ENCODE results near the gene NRIP1. TPM values are rescaled to one million over a fixed set of nuclear protein-coding genes. Genes with fewer than 3 reads are reported as not detected.

The NRIP1 gene
- total and polyA plus RNA-seq, 2 of the 13 experiments (the other 11 are each of a cell fraction or from before 2014, with no cell fraction given), result 21.0 to 69.0 TPM

- WGBS (ENCODE audit: low lambda C conversion rate), result 76% methylated on average over 4 of the region's 4 CpGs
- Histone ChIP-seq H3K9me3 (ENCODE audit: low read length) (no peaks in the 10 kb centered on the region), H3K36me3 (replicated peaks in 1 of 2; ENCODE audit: control insufficient read depth in 1 of 2, insufficient read depth in 2 of 2, low read length in 2 of 2) (no peaks in the 10 kb centered on the region; a peak in 1 of 5 replicates), H3K9ac (ENCODE audit: insufficient read depth, low read depth, low read length) (no peak overlapping the region), H3K4me1 (ENCODE audit: insufficient read depth, low read length) (peaks cover 97% of the 10 kb centered on the region), H2AFZ (ENCODE audit: low read length) (no peak overlapping the region), H4K20me1 (ENCODE audit: insufficient read depth, low read length) (peaks cover 100% of the 10 kb centered on the region), H3K27ac (ENCODE audit: extremely low read length, insufficient read depth, low read length) (no peak overlapping the region), H3K27me3 (ENCODE audit: control insufficient read depth in 1 of 2, insufficient read depth in 2 of 2, low read length in 2 of 2) (no peaks in the 10 kb centered on the region; a peak in 1 of 5 replicates), H3K4me2 (ENCODE audit: low read depth, low read length) (peak overlapping the region; percentile 15; the same call in 1 of the 2 replicates), H3K4me3 (replicated peaks in 1 of 3; ENCODE audit: insufficient read depth in 1 of 3, low read depth in 2 of 3, low read length in 3 of 3) (no peak overlapping the region), H3K79me2 (ENCODE audit: insufficient read depth, low read length) (peaks cover 100% of the 10 kb centered on the region)
- in situ Hi-C loops (cut with HindIII; ENCODE audit: extremely low pct_ligation_motif_present, low pct_unique_long_range_greater_than_20kb) (no loop called here), intact Hi-C loops (cut with micrococcal nuclease; ENCODE audit: unreplicated experiment) (no loop called here)
- DNase-seq (ENCODE audit: low spot score) (no peak), ATAC-seq (no peak; the same call in 2 of the 3 replicates), FAIRE-seq (no peak)
- ChIA-PET POLR2A (interaction anchor here (2.6 kb wide), 1 partner anchor 11 kb away, joined by 11 read pairs; the partner anchor contains the start of gene NRIP1), CTCF (ENCODE audit: low intra/inter-chr PET ratio, low total read pairs) (no interaction called here)
- TF ChIP-seq RBM22 (optimal IDR thresholded peaks at IDR 0.05; ENCODE audit: low read length), result peak; percentile 64
- no peak for TF ChIP-seq ZNF326 (CRISPR knock-in tag; IDR thresholded peaks at IDR 0.05; ENCODE audit: borderline replicate concordance)
- no peak for TF ChIP-seq ARID3A (IDR thresholded peaks at IDR 0.05; ENCODE audit: low read depth, low read length)
- TF ChIP-seq KAT2B (IDR thresholded peaks at IDR 0.05; ENCODE audit: borderline replicate concordance, low read depth, low read length), result no peak
- BruUV-seq (replicated peaks), result no TSS peak
Observed at GRCh38 chr21:15054606-15055239, 10.1 kb downstream of the NRIP1 start.

GRCh38 chr21:15054089-15054488, 10.7 kb downstream of the NRIP1 start:
- Histone ChIP-seq H3K4me2 (ENCODE audit: low read depth, low read length) (peak overlapping the region; percentile 35; the same call in 1 of the 2 replicates), H3K36me3 (replicated peaks in 1 of 2; ENCODE audit: control insufficient read depth in 1 of 2, insufficient read depth in 2 of 2, low read length in 2 of 2) (no peaks in the 10 kb centered on the region; a peak in 1 of 5 replicates), H2AFZ (ENCODE audit: low read length) (no peak overlapping the region), H3K27me3 (ENCODE audit: control insufficient read depth in 1 of 2, insufficient read depth in 2 of 2, low read length in 2 of 2) (no peaks in the 10 kb centered on the region; a peak in 1 of 5 replicates), H3K4me1 (ENCODE audit: insufficient read depth, low read length) (peaks cover 91% of the 10 kb centered on the region), H3K79me2 (ENCODE audit: insufficient read depth, low read length) (peaks cover 100% of the 10 kb centered on the region), H4K20me1 (ENCODE audit: insufficient read depth, low read length) (peaks cover 100% of the 10 kb centered on the region), H3K27ac (ENCODE audit: extremely low read length, insufficient read depth, low read length) (no peak overlapping the region), H3K9me3 (ENCODE audit: low read length) (no peaks in the 10 kb centered on the region), H3K4me3 (replicated peaks in 1 of 3; ENCODE audit: insufficient read depth in 1 of 3, low read depth in 2 of 3, low read length in 3 of 3) (no peak overlapping the region), H3K9ac (ENCODE audit: insufficient read depth, low read depth, low read length) (no peak overlapping the region)
- no TSS peak for BruUV-seq (replicated peaks)
- ChIA-PET POLR2A (interaction anchor here (2.6 kb wide), 1 partner anchor 11 kb away, joined by 11 read pairs; the partner anchor contains the start of gene NRIP1), CTCF (ENCODE audit: low intra/inter-chr PET ratio, low total read pairs) (no interaction called here)
- DNase-seq (ENCODE audit: low spot score) (no peak), FAIRE-seq (no peak), ATAC-seq (no peak)
- intact Hi-C loops (cut with micrococcal nuclease; ENCODE audit: unreplicated experiment) (no loop called here), in situ Hi-C loops (cut with HindIII; ENCODE audit: extremely low pct_ligation_motif_present, low pct_unique_long_range_greater_than_20kb) (no loop called here)
- TF ChIP-seq ZSCAN22 (CRISPR knock-in tag; IDR thresholded peaks at IDR 0.05) (no peak), PCBP2 (optimal IDR thresholded peaks at IDR 0.05; ENCODE audit: low read depth, low read length, poor library complexity, severe bottlenecking) (no peak), MAFG (CRISPR knock-in tag; IDR thresholded peaks at IDR 0.05) (no peak)
- WGBS (ENCODE audit: low lambda C conversion rate), result 92% methylated on average over 4 of the region's 4 CpGs

All from HepG2 (cell line).